Activated naive CD4-positive, alpha-beta T cell (primary cell): ENCODE results near the gene ERCC2.
A peak's percentile ranks its signal among the peaks of the same experiment; 100 is the strongest.
"Not testable (repeated sequence)": the region's sequence is repeated elsewhere in the genome, so short reads cannot be mapped to it uniquely, and the experiment has no call there.

Source experiments
- DNase-seq, 4 experiments: peaks; one replicate each; lab custom pipeline; 2025; lab: John Stamatoyannopoulos, UW

Gene ERCC2

GRCh38 chr19:45354241-45354842 is 16.0 kb downstream of the ERCC2 start:
- DNase-seq = no peak

- no peak for DNase-seq
Observed at GRCh38 chr19:45352914-45353796, 17.2 kb downstream of the ERCC2 start.

- no peak for DNase-seq
Observed at GRCh38 chr19:45352471-45352870, 17.9 kb downstream of the ERCC2 start.

- DNase-seq = no peak
Observed at GRCh38 chr19:45352062-45352461, 18.3 kb downstream of the ERCC2 start.

GRCh38 chr19:45351401-45351952 is 18.9 kb downstream of the ERCC2 start:
- DNase-seq = no peak

GRCh38 chr19:45350477-45351058 is 19.8 kb downstream of the ERCC2 start:
- DNase-seq = no peak

GRCh38 chr19:45349430-45349941 is 20.9 kb downstream of the ERCC2 start:
- no peak for DNase-seq

- no peak for DNase-seq
Observed at GRCh38 chr19:45349126-45349415, 21.3 kb downstream of the ERCC2 start.

GRCh38 chr19:45348367-45349125 is 21.8 kb downstream of the ERCC2 start:
- no peak for DNase-seq

- no peak for DNase-seq
Observed at GRCh38 chr19:45347570-45348366, 22.6 kb downstream of the ERCC2 start.

GRCh38 chr19:45346449-45346848 is 23.9 kb downstream of the ERCC2 start:
- DNase-seq = no peak

- no peak for DNase-seq
Observed at GRCh38 chr19:45345506-45345860, 24.9 kb downstream of the ERCC2 start.

- no peak for DNase-seq
Observed at GRCh38 chr19:45344621-45345505, 25.5 kb downstream of the ERCC2 start.

- no peak for DNase-seq
Observed at GRCh38 chr19:45342911-45343310, 27.5 kb downstream of the ERCC2 start.

GRCh38 chr19:45340899-45341453 is 29.4 kb downstream of the ERCC2 start:
- no peak for DNase-seq

GRCh38 chr19:45340232-45340898 is 30.0 kb downstream of the ERCC2 start, which contains the start of gene KLC3:
Gene KLC3, plus strand, starts transcription at chr19:45340750. Its CDS starts 4,792 bp downstream, at chr19:45345542.
- peak in 1 of 4 experiments; percentile 17 for DNase-seq

GRCh38 chr19:45339629-45340028 is 30.7 kb downstream of the ERCC2 start:
- DNase-seq = no peak

GRCh38 chr19:45336696-45337251 is 33.6 kb downstream of the ERCC2 start:
- no peak for DNase-seq

GRCh38 chr19:45334881-45335280 is 35.5 kb downstream of the ERCC2 start:
- not testable (repeated sequence) for DNase-seq
